Measurements from ENCODE around the gene LPCAT2.

- TF ChIP-seq, protein P1, sequence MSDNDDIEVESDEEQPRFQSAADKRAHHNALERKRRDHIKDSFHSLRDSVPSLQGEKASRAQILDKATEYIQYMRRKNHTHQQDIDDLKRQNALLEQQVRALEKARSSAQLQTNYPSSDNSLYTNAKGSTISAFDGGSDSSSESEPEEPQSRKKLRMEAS (IDR thresholded peaks at IDR 0.05) = no peak
- TF ChIP-seq CREB1 (IDR thresholded peaks at IDR 0.05; ENCODE audit: low read depth) = no peak
Measured at GRCh38 chr16:55624696-55625095, 115.8 kb downstream of the LPCAT2 start.
